WTC11 (cell line): Measurements from ENCODE around the gene SGO2. TPM values are rescaled to one million over a fixed set of nuclear protein-coding genes. Genes with fewer than 3 reads are reported as not detected.
A peak's percentile ranks its signal among the peaks of the same experiment; 100 is the strongest.

ENCODE experiments used
- ATAC-seq: fragments of 200-7000 bp; cut with Tn5 transposase; 2 replicates; pipeline ENCODE4 v1.10.0; 2021; ENCODE audit warnings: mild to moderate bottlenecking, moderate library complexity
- CTCF ChIA-PET: fragments of 300-600 bp; sonication (Branson Sonifier 250); formaldehyde crosslinking; loops from one replicate; lab custom pipeline; 2021; ENCODE audit warnings: antibody characterized with exemption; lab: Charles Lee
- POLR2A ChIA-PET: fragments of 350-600 bp; sonication (Branson Sonifier 250); formaldehyde crosslinking; loops from one replicate; lab custom pipeline; 2021; ENCODE audit warnings: antibody characterized with exemption; lab: Charles Lee
- DNase-seq: peaks from one replicate; pipeline ENCODE4 v3.0.0; 2021; ENCODE audit warnings: low spot score
- H3K27ac Mint-ChIP-seq: 2 replicates; pipeline ENCODE4 v1.8.0; 2021; ENCODE audit warnings: mixed read lengths
- H3K27me3 Mint-ChIP-seq: 2 replicates; pipeline ENCODE4 v1.8.0; 2021; ENCODE audit warnings: low read depth, mild to moderate bottlenecking, moderate library complexity, mixed read lengths
- H3K36me3 Mint-ChIP-seq: 2 replicates; pipeline ENCODE4 v1.8.0; 2021; ENCODE audit warnings: mixed read lengths
- H3K4me1 Mint-ChIP-seq: 2 replicates; pipeline ENCODE4 v1.8.0; 2022; ENCODE audit warnings: mixed read lengths
- H3K4me3 Mint-ChIP-seq: 2 replicates; pipeline ENCODE4 v1.8.0; 2021; ENCODE audit warnings: mild to moderate bottlenecking, moderate library complexity, mixed read lengths
- H3K9me3 Mint-ChIP-seq: 2 replicates; pipeline ENCODE4 v1.8.0; 2021; ENCODE audit warnings: mixed read lengths
- ATF1 ChIP-seq: sonication (generic); formaldehyde crosslinking; IDR thresholded peaks from 2 replicates; pipeline ENCODE4 v1.8.1; 2023; ENCODE audit warnings: mild to moderate bottlenecking, moderate library complexity, missing genetic modification reagents
- CBFB ChIP-seq: sonication (generic); formaldehyde crosslinking; IDR thresholded peaks from 2 replicates; pipeline ENCODE4 v1.8.1; 2022; ENCODE audit warnings: mild to moderate bottlenecking, low read depth, missing genetic modification reagents
- ESRRA ChIP-seq: sonication (generic); formaldehyde crosslinking; IDR thresholded peaks from 2 replicates; pipeline ENCODE4 v1.8.1; 2022; ENCODE audit warnings: mild to moderate bottlenecking, missing genetic modification reagents, borderline replicate concordance
- NFYB ChIP-seq: sonication (generic); formaldehyde crosslinking; conservative IDR thresholded peaks from 2 replicates; pipeline ENCODE4 v1.8.0; 2022; ENCODE audit warnings: low read depth, missing genetic modification reagents
- NR1H2 ChIP-seq: sonication (generic); formaldehyde crosslinking; IDR thresholded peaks from 2 replicates; pipeline ENCODE4 v1.9.0; 2021; ENCODE audit warnings: mild to moderate bottlenecking, moderate library complexity, missing genetic modification reagents
- SMAD3 ChIP-seq: sonication (generic); formaldehyde crosslinking; IDR thresholded peaks from 2 replicates; pipeline ENCODE4 v1.8.0; 2022; ENCODE audit warnings: missing genetic modification reagents, mild to moderate bottlenecking, borderline replicate concordance
- ZNF138 ChIP-seq: sonication (generic); formaldehyde crosslinking; conservative IDR thresholded peaks from 2 replicates; pipeline ENCODE4 v1.8.1; 2022; ENCODE audit warnings: mild to moderate bottlenecking, moderate library complexity, missing genetic modification reagents
- total RNA-seq: library from RNA; stranded (reverse); gene quantifications from 3 replicates; pipeline ENCODE4 v1.2.3, GENCODE V29; 2021
- TF ChIP-seq, protein P1 (sequence below): fragments of 250-450 bp; sonication (Bioruptor Pico); IDR thresholded peaks from 2 replicates; pipeline ENCODE4 v1.9.0; 2021; ENCODE audit warnings: moderate library complexity, mild to moderate bottlenecking, inconsistent platforms, borderline replicate concordance
- TF ChIP-seq, protein P2 (sequence below): sonication (generic); formaldehyde crosslinking; IDR thresholded peaks from 2 replicates; pipeline ENCODE4 v1.8.1; 2023; ENCODE audit warnings: mild to moderate bottlenecking, missing genetic modification reagents
- TF ChIP-seq, protein P3 (sequence below): sonication (generic); formaldehyde crosslinking; IDR thresholded peaks from 2 replicates; pipeline ENCODE4 v1.8.0; 2022; ENCODE audit warnings: mild to moderate bottlenecking, missing genetic modification reagents
- TF ChIP-seq, protein P4 (sequence below): sonication (generic); formaldehyde crosslinking; IDR thresholded peaks from 2 replicates; pipeline ENCODE4 v1.8.1; 2023; ENCODE audit warnings: mild to moderate bottlenecking, moderate library complexity, missing genetic modification reagents
- TF ChIP-seq, protein P5 (sequence below): fragments of 200-600 bp; IDR thresholded peaks from 2 replicates; pipeline ENCODE4 v1.8.0; 2022; ENCODE audit warnings: antibody characterized with exemption
- TF ChIP-seq, protein P6 (sequence below): sonication (generic); formaldehyde crosslinking; IDR thresholded peaks from 2 replicates; pipeline ENCODE4 v1.8.0; 2023; ENCODE audit warnings: mild to moderate bottlenecking, missing genetic modification reagents

Gene SGO2
- total RNA-seq, 1 experiment from 2014 or later: 34.1 TPM

GRCh38 chr2:200577027-200577426 lies 51.0 kb downstream of the SGO2 start (continued):
- TF ChIP-seq, protein P1, sequence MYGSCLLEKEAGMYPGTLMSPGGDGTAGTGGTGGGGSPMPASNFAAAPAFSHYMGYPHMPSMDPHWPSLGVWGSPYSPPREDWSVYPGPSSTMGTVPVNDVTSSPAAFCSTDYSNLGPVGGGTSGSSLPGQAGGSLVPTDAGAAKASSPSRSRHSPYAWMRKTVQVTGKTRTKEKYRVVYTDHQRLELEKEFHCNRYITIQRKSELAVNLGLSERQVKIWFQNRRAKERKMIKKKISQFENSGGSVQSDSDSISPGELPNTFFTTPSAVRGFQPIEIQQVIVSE (CRISPR knock-in tag): no peak
- no peak for TF ChIP-seq ZNF138 (CRISPR knock-in tag)
- no peak for TF ChIP-seq CBFB

- no peak overlapping the region for H3K4me3 Mint-ChIP-seq
These were observed 52.8 kb downstream of the SGO2 start for GRCh38 chr2:200578778-200579177.

More at GRCh38 chr2:200578778-200579177, 52.8 kb downstream of the SGO2 start:
- H3K27ac Mint-ChIP-seq: no peak overlapping the region
- no peak for DNase-seq
- TF ChIP-seq NR1H2 (CRISPR knock-in tag) (no peak), ATF1 (CRISPR knock-in tag) (no peak), NFYB (no peak), SMAD3 (CRISPR knock-in tag) (no peak), ESRRA (CRISPR knock-in tag) (no peak)
- TF ChIP-seq, protein P2, sequence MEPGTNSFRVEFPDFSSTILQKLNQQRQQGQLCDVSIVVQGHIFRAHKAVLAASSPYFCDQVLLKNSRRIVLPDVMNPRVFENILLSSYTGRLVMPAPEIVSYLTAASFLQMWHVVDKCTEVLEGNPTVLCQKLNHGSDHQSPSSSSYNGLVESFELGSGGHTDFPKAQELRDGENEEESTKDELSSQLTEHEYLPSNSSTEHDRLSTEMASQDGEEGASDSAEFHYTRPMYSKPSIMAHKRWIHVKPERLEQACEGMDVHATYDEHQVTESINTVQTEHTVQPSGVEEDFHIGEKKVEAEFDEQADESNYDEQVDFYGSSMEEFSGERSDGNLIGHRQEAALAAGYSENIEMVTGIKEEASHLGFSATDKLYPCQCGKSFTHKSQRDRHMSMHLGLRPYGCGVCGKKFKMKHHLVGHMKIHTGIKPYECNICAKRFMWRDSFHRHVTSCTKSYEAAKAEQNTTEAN (CRISPR knock-in tag): no peak
- TF ChIP-seq, protein P3, sequence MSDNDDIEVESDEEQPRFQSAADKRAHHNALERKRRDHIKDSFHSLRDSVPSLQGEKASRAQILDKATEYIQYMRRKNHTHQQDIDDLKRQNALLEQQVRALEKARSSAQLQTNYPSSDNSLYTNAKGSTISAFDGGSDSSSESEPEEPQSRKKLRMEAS (CRISPR knock-in tag): no peak
- TF ChIP-seq, protein P4, sequence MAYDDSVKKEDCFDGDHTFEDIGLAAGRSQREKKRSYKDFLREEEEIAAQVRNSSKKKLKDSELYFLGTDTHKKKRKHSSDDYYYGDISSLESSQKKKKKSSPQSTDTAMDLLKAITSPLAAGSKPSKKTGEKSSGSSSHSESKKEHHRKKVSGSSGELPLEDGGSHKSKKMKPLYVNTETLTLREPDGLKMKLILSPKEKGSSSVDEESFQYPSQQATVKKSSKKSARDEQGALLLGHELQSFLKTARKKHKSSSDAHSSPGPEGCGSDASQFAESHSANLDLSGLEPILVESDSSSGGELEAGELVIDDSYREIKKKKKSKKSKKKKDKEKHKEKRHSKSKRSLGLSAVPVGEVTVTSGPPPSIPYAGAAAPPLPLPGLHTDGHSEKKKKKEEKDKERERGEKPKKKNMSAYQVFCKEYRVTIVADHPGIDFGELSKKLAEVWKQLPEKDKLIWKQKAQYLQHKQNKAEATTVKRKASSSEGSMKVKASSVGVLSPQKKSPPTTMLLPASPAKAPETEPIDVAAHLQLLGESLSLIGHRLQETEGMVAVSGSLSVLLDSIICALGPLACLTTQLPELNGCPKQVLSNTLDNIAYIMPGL (CRISPR knock-in tag): no peak
- TF ChIP-seq, protein P5, sequence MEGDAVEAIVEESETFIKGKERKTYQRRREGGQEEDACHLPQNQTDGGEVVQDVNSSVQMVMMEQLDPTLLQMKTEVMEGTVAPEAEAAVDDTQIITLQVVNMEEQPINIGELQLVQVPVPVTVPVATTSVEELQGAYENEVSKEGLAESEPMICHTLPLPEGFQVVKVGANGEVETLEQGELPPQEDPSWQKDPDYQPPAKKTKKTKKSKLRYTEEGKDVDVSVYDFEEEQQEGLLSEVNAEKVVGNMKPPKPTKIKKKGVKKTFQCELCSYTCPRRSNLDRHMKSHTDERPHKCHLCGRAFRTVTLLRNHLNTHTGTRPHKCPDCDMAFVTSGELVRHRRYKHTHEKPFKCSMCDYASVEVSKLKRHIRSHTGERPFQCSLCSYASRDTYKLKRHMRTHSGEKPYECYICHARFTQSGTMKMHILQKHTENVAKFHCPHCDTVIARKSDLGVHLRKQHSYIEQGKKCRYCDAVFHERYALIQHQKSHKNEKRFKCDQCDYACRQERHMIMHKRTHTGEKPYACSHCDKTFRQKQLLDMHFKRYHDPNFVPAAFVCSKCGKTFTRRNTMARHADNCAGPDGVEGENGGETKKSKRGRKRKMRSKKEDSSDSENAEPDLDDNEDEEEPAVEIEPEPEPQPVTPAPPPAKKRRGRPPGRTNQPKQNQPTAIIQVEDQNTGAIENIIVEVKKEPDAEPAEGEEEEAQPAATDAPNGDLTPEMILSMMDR: no peak
- TF ChIP-seq, protein P1 (CRISPR knock-in tag): no peak
- TF ChIP-seq, protein P6, sequence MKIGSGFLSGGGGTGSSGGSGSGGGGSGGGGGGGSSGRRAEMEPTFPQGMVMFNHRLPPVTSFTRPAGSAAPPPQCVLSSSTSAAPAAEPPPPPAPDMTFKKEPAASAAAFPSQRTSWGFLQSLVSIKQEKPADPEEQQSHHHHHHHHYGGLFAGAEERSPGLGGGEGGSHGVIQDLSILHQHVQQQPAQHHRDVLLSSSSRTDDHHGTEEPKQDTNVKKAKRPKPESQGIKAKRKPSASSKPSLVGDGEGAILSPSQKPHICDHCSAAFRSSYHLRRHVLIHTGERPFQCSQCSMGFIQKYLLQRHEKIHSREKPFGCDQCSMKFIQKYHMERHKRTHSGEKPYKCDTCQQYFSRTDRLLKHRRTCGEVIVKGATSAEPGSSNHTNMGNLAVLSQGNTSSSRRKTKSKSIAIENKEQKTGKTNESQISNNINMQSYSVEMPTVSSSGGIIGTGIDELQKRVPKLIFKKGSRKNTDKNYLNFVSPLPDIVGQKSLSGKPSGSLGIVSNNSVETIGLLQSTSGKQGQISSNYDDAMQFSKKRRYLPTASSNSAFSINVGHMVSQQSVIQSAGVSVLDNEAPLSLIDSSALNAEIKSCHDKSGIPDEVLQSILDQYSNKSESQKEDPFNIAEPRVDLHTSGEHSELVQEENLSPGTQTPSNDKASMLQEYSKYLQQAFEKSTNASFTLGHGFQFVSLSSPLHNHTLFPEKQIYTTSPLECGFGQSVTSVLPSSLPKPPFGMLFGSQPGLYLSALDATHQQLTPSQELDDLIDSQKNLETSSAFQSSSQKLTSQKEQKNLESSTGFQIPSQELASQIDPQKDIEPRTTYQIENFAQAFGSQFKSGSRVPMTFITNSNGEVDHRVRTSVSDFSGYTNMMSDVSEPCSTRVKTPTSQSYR (CRISPR knock-in tag): no peak
- no peaks in the 10 kb centered on the region for H3K27me3 Mint-ChIP-seq
- H3K4me1 Mint-ChIP-seq: no peaks in the 10 kb centered on the region
- ChIA-PET CTCF (interaction anchor here (0.6 to 1.5 kb wide), 10 partner anchors 39 to 605 kb away, joined by 3 to 7 read pairs (median 3); no protein-coding TSS in a partner anchor), POLR2A (no interaction called here)
- peaks cover 5% of the 10 kb centered on the region for H3K36me3 Mint-ChIP-seq
- ATAC-seq: peak; percentile 66
- no peaks in the 10 kb centered on the region for H3K9me3 Mint-ChIP-seq
